Measurements from ENCODE around the gene ANKS1A. TPM values are rescaled to one million over a fixed set of nuclear protein-coding genes. Genes with fewer than 3 reads are reported as not detected.
"Not testable (repeated sequence)": the region's sequence is repeated elsewhere in the genome, so short reads cannot be mapped to it uniquely, and the experiment has no call there.

ANKS1A gene
- total and polyA plus RNA-seq, 5 donors from 2014 or later: 1.4 to 10.6 (median 1.5) TPM

GRCh38 chr6:34932202-34932601 is 43.1 kb downstream of the ANKS1A start:
- not testable (repeated sequence) for H3K36me3 ChIP-seq (ENCODE audit: control insufficient read depth, insufficient read depth, low read length); H3K9me3 ChIP-seq (ENCODE audit: control insufficient read depth in 2 of 2, low read length in 2 of 2); H3K4me3 Mint-ChIP-seq; H3K4me1 ChIP-seq (ENCODE audit: control insufficient read depth, insufficient read depth, low read length, poor library complexity, severe bottlenecking); H3K27ac Mint-ChIP-seq; H3K27ac ChIP-seq (ENCODE audit: insufficient read depth, low read length, poor library complexity, severe bottlenecking); ATAC-seq (ENCODE audit: low read depth in 2 of 2); DNase-seq; H3K27me3 ChIP-seq (ENCODE audit: control insufficient read depth, insufficient read depth, low read length); H3K9me3 Mint-ChIP-seq; H3K36me3 Mint-ChIP-seq; H3K27me3 Mint-ChIP-seq; H3K4me3 ChIP-seq (ENCODE audit: low read depth, low read length)
- peaks cover 0 to 12% (median 4%) of the 10 kb centered on the region in 4 donors for H3K4me1 Mint-ChIP-seq

- H3K36me3 ChIP-seq (ENCODE audit: control insufficient read depth, insufficient read depth, low read length): no peaks in the 10 kb centered on the region
- ATAC-seq (ENCODE audit: low read depth in 2 of 2): no peak
- no peak overlapping the region for H3K27ac ChIP-seq (ENCODE audit: insufficient read depth, low read length, poor library complexity, severe bottlenecking)
- no peaks in the 10 kb centered on the region for H3K4me1 ChIP-seq (ENCODE audit: control insufficient read depth, insufficient read depth, low read length, poor library complexity, severe bottlenecking)
- H3K9me3 ChIP-seq (ENCODE audit: control insufficient read depth in 2 of 2, low read length in 2 of 2): no peaks in the 10 kb centered on the region
- Mint-ChIP-seq H3K4me1 (peaks cover 1 to 15% (median 4%) of the 10 kb centered on the region in 4 donors), H3K4me3 (no peak overlapping the region), H3K36me3 (peaks cover 4% of the 10 kb centered on the region), H3K27me3 (no peaks in the 10 kb centered on the region), H3K27ac (no peak overlapping the region), H3K9me3 (no peaks in the 10 kb centered on the region)
- H3K27me3 ChIP-seq (ENCODE audit: control insufficient read depth, insufficient read depth, low read length): no peaks in the 10 kb centered on the region
- DNase-seq: no peak
- H3K4me3 ChIP-seq (ENCODE audit: low read depth, low read length): no peak overlapping the region
These were observed 45.5 kb downstream of the ANKS1A start for GRCh38 chr6:34934516-34934915.

GRCh38 chr6:34938268-34938667 is 49.2 kb downstream of the ANKS1A start:
- no peaks in the 10 kb centered on the region for H3K9me3 ChIP-seq (ENCODE audit: control insufficient read depth in 2 of 2, low read length in 2 of 2)
- H3K27ac ChIP-seq (ENCODE audit: insufficient read depth, low read length, poor library complexity, severe bottlenecking): no peak overlapping the region
- H3K27ac Mint-ChIP-seq: no peak overlapping the region
- DNase-seq (no peak), ATAC-seq (ENCODE audit: low read depth in 2 of 2) (no peak)
- H3K27me3 ChIP-seq (ENCODE audit: control insufficient read depth, insufficient read depth, low read length): no peaks in the 10 kb centered on the region
- no peak overlapping the region for H3K4me3 Mint-ChIP-seq
- H3K4me1 Mint-ChIP-seq: peaks cover 3 to 14% (median 5%) of the 10 kb centered on the region in 4 donors
- H3K27me3 Mint-ChIP-seq: no peaks in the 10 kb centered on the region
- peaks cover 4% of the 10 kb centered on the region for H3K36me3 Mint-ChIP-seq
- no peaks in the 10 kb centered on the region for H3K4me1 ChIP-seq (ENCODE audit: control insufficient read depth, insufficient read depth, low read length, poor library complexity, severe bottlenecking)
- H3K36me3 ChIP-seq (ENCODE audit: control insufficient read depth, insufficient read depth, low read length): no peaks in the 10 kb centered on the region
- no peaks in the 10 kb centered on the region for H3K9me3 Mint-ChIP-seq
- no peak overlapping the region for H3K4me3 ChIP-seq (ENCODE audit: low read depth, low read length)

GRCh38 chr6:34940030-34940434 is 51.0 kb downstream of the ANKS1A start:
- no peak for ATAC-seq (ENCODE audit: low read depth in 2 of 2)
- H3K27ac Mint-ChIP-seq: no peak overlapping the region
- Histone ChIP-seq H3K4me1 (ENCODE audit: control insufficient read depth, insufficient read depth, low read length, poor library complexity, severe bottlenecking) (no peaks in the 10 kb centered on the region), H3K36me3 (ENCODE audit: control insufficient read depth, insufficient read depth, low read length) (no peaks in the 10 kb centered on the region), H3K4me3 (ENCODE audit: low read depth, low read length) (no peak overlapping the region), H3K9me3 (ENCODE audit: control insufficient read depth in 2 of 2, low read length in 2 of 2) (no peaks in the 10 kb centered on the region), H3K27ac (ENCODE audit: insufficient read depth, low read length, poor library complexity, severe bottlenecking) (no peak overlapping the region), H3K27me3 (ENCODE audit: control insufficient read depth, insufficient read depth, low read length) (no peaks in the 10 kb centered on the region)
- peaks cover 7% of the 10 kb centered on the region for H3K36me3 Mint-ChIP-seq
- H3K9me3 Mint-ChIP-seq: no peaks in the 10 kb centered on the region
- H3K4me3 Mint-ChIP-seq: no peak overlapping the region
- no peaks in the 10 kb centered on the region for H3K27me3 Mint-ChIP-seq
- DNase-seq: no peak
- H3K4me1 Mint-ChIP-seq: peaks cover 3 to 9% (median 6%) of the 10 kb centered on the region in 4 donors

DNA sequence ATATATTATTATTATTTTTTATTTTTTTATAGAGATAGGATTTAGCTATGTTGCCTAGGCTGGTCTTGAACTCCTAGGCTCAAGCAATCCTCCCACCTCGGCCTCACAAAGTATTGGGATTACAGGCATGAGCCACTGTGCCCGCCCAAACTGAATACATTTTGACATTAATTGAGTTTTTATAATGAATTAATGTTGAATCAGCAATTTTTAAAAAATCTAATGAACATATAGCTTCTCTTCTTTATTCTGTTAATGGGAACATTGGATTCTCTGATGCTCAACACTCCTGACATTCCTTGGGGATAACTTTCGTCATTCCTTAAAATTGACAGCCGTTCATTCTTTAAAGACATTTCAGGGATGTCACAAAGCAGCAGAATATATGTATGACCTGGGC is 52.4 kb downstream of the ANKS1A start:
- H3K4me3 Mint-ChIP-seq: no peak overlapping the region
- no peak overlapping the region for H3K27ac Mint-ChIP-seq
- DNase-seq (no peak), ATAC-seq (ENCODE audit: low read depth in 2 of 2) (no peak)
- Histone ChIP-seq H3K4me1 (ENCODE audit: control insufficient read depth, insufficient read depth, low read length, poor library complexity, severe bottlenecking) (no peaks in the 10 kb centered on the region), H3K9me3 (ENCODE audit: control insufficient read depth in 2 of 2, low read length in 2 of 2) (no peaks in the 10 kb centered on the region), H3K27ac (ENCODE audit: insufficient read depth, low read length, poor library complexity, severe bottlenecking) (no peak overlapping the region), H3K27me3 (ENCODE audit: control insufficient read depth, insufficient read depth, low read length) (no peaks in the 10 kb centered on the region), H3K36me3 (ENCODE audit: control insufficient read depth, insufficient read depth, low read length) (no peaks in the 10 kb centered on the region), H3K4me3 (ENCODE audit: low read depth, low read length) (no peak overlapping the region)
- H3K4me1 Mint-ChIP-seq: peaks cover 3 to 10% (median 7%) of the 10 kb centered on the region in 4 donors
- H3K9me3 Mint-ChIP-seq: no peaks in the 10 kb centered on the region
- peaks cover 7% of the 10 kb centered on the region for H3K36me3 Mint-ChIP-seq
- H3K27me3 Mint-ChIP-seq: no peaks in the 10 kb centered on the region

- H3K9me3 Mint-ChIP-seq: no peaks in the 10 kb centered on the region
- H3K9me3 ChIP-seq (ENCODE audit: control insufficient read depth in 2 of 2, low read length in 2 of 2): no peaks in the 10 kb centered on the region
- peaks cover 8% of the 10 kb centered on the region for H3K36me3 Mint-ChIP-seq
- H3K4me3 ChIP-seq (ENCODE audit: low read depth, low read length): no peak overlapping the region
- no peaks in the 10 kb centered on the region for H3K36me3 ChIP-seq (ENCODE audit: control insufficient read depth, insufficient read depth, low read length)
- H3K4me1 ChIP-seq (ENCODE audit: control insufficient read depth, insufficient read depth, low read length, poor library complexity, severe bottlenecking): no peaks in the 10 kb centered on the region
- H3K27ac Mint-ChIP-seq: no peak overlapping the region
- DNase-seq (no peak), ATAC-seq (ENCODE audit: low read depth in 2 of 2) (no peak)
- H3K27ac ChIP-seq (ENCODE audit: insufficient read depth, low read length, poor library complexity, severe bottlenecking): no peak overlapping the region
- no peak overlapping the region for H3K4me3 Mint-ChIP-seq
- peaks cover 4 to 9% (median 7%) of the 10 kb centered on the region in 4 donors for H3K4me1 Mint-ChIP-seq
- no peaks in the 10 kb centered on the region for H3K27me3 Mint-ChIP-seq
- no peaks in the 10 kb centered on the region for H3K27me3 ChIP-seq (ENCODE audit: control insufficient read depth, insufficient read depth, low read length)
These were observed 56.3 kb downstream of the ANKS1A start for GRCh38 chr6:34945317-34945716.

GRCh38 chr6:34947561-34947960 is 58.5 kb downstream of the ANKS1A start:
- peaks cover 12% of the 10 kb centered on the region for H3K36me3 Mint-ChIP-seq

GRCh38 chr6:34949636-34950035 is 60.6 kb downstream of the ANKS1A start:
- DNase-seq (no peak), ATAC-seq (ENCODE audit: low read depth in 2 of 2) (no peak)
- Mint-ChIP-seq H3K27me3 (no peaks in the 10 kb centered on the region), H3K4me1 (peaks cover 1 to 12% (median 7%) of the 10 kb centered on the region in 4 donors), H3K27ac (no peak overlapping the region), H3K36me3 (peaks cover 10% of the 10 kb centered on the region), H3K4me3 (no peak overlapping the region), H3K9me3 (no peaks in the 10 kb centered on the region)
- Histone ChIP-seq H3K27ac (ENCODE audit: insufficient read depth, low read length, poor library complexity, severe bottlenecking) (no peak overlapping the region), H3K4me3 (ENCODE audit: low read depth, low read length) (no peak overlapping the region), H3K4me1 (ENCODE audit: control insufficient read depth, insufficient read depth, low read length, poor library complexity, severe bottlenecking) (no peaks in the 10 kb centered on the region), H3K27me3 (ENCODE audit: control insufficient read depth, insufficient read depth, low read length) (no peaks in the 10 kb centered on the region), H3K36me3 (ENCODE audit: control insufficient read depth, insufficient read depth, low read length) (no peaks in the 10 kb centered on the region), H3K9me3 (ENCODE audit: control insufficient read depth in 2 of 2, low read length in 2 of 2) (no peaks in the 10 kb centered on the region)

More at GRCh38 chr6:34947561-34947960, 58.5 kb downstream of the ANKS1A start:
- Histone ChIP-seq H3K9me3 (ENCODE audit: control insufficient read depth in 2 of 2, low read length in 2 of 2) (no peaks in the 10 kb centered on the region), H3K4me3 (ENCODE audit: low read depth, low read length) (no peak overlapping the region), H3K36me3 (ENCODE audit: control insufficient read depth, insufficient read depth, low read length) (no peaks in the 10 kb centered on the region), H3K4me1 (ENCODE audit: control insufficient read depth, insufficient read depth, low read length, poor library complexity, severe bottlenecking) (no peaks in the 10 kb centered on the region), H3K27ac (ENCODE audit: insufficient read depth, low read length, poor library complexity, severe bottlenecking) (no peak overlapping the region), H3K27me3 (ENCODE audit: control insufficient read depth, insufficient read depth, low read length) (no peaks in the 10 kb centered on the region)
- H3K27ac Mint-ChIP-seq: no peak overlapping the region
- H3K9me3 Mint-ChIP-seq: no peaks in the 10 kb centered on the region
- peaks cover 4 to 9% (median 4%) of the 10 kb centered on the region in 4 donors for H3K4me1 Mint-ChIP-seq
- H3K4me3 Mint-ChIP-seq: no peak overlapping the region
- DNase-seq (no peak), ATAC-seq (ENCODE audit: low read depth in 2 of 2) (no peak)
- no peaks in the 10 kb centered on the region for H3K27me3 Mint-ChIP-seq
